Measurements from ENCODE around the gene SNX30.
"Not testable (repeated sequence)": the region's sequence is repeated elsewhere in the genome, so short reads cannot be mapped to it uniquely, and the experiment has no call there.

SNX30 gene

DNA sequence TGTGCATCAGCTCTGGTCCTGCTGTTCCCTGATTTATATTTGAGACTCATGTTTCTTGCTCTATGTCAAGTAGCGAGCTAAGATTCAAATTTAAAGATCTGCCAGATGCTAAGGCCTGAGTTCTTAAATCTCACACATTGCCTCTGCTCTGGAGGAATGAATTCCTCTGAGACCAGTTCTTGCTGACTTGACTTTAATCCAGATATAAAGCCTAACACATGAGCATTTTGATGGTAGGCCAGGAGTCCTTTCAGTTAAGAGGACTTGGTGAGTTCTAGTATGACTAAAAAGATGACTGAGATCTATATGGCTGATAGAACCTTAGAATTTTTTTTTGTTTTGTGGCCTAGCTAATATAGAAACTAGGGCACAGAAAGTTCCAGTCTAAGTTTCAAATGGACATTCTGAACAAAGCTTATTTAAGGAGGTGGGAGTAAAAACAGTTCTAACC is 31.3 kb upstream of the SNX30 start:
- TF ChIP-seq, protein P1, sequence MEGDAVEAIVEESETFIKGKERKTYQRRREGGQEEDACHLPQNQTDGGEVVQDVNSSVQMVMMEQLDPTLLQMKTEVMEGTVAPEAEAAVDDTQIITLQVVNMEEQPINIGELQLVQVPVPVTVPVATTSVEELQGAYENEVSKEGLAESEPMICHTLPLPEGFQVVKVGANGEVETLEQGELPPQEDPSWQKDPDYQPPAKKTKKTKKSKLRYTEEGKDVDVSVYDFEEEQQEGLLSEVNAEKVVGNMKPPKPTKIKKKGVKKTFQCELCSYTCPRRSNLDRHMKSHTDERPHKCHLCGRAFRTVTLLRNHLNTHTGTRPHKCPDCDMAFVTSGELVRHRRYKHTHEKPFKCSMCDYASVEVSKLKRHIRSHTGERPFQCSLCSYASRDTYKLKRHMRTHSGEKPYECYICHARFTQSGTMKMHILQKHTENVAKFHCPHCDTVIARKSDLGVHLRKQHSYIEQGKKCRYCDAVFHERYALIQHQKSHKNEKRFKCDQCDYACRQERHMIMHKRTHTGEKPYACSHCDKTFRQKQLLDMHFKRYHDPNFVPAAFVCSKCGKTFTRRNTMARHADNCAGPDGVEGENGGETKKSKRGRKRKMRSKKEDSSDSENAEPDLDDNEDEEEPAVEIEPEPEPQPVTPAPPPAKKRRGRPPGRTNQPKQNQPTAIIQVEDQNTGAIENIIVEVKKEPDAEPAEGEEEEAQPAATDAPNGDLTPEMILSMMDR (IDR thresholded peaks at IDR 0.05; ENCODE audit: borderline replicate concordance, control extremely low read depth, extremely low read depth, insufficient read depth, missing control alignments), result no peak
- in situ Hi-C loops (cut with MboI; ENCODE audit: low sequenced_read_pairs, unreplicated experiment), result loop anchor here (25.0 kb wide), 1 partner anchor 632 kb away; no protein-coding TSS in a partner anchor
- peak; percentile 36 for DNase-seq (ENCODE audit: low spot score)

DNA sequence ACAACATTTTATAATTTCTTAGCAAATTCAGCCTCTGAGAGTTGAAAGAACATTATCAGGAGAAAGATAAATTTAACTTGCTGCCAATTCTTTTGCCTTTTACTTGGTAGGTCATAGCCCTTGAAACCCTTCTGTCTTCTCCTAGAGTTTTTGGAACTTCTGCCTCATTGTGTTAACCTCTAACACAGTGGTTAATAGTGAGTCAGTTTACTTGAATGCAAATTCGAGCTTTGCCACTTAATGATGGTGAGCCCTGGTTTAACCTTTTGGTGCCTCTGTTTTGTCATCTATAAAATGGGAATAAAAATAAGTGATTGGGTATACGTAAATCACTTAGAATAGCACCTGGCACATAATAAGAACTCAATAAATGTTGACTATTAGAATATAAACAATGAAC is 30.9 kb upstream of the SNX30 start:
- in situ Hi-C loops (cut with MboI; ENCODE audit: low sequenced_read_pairs, unreplicated experiment), result loop anchor here (25.0 kb wide), 1 partner anchor 632 kb away; no protein-coding TSS in a partner anchor
- TF ChIP-seq, protein P1 (IDR thresholded peaks at IDR 0.05; ENCODE audit: borderline replicate concordance, control extremely low read depth, extremely low read depth, insufficient read depth, missing control alignments), result no peak
- no peak for DNase-seq (ENCODE audit: low spot score)

DNA sequence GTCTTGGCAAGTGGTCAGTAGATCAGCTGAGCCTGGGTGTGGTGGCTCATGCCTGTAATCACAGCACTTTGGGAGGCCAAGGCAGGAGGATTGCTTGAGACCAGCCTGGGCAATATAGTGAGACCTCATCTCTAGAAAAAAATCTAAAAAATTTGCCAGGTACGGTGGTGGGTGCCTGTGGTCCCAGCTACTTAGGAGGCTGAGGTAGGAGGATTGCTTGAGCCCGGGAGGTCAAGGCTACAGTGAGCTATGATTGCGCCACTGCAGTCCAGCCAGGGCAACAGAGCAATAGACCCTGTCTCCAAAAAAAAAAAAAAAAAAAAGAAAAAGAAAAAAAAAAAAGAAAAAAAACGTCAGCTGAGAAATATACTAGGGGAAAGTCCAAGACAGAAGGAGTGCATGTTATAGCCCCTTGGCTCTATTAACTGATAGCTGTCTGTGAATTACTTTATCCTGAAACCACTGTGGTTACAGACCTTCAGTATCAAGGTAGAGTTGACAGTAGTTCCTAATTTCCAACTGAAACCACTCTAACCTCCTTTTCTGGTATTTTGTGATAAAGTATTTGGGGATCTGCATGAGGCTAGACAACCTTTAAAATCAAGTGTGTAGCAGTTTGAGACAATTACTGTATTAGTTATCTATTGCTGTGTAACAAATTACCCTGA is 30.3 kb upstream of the SNX30 start:
- no peak for DNase-seq (ENCODE audit: low spot score)
- in situ Hi-C loops (cut with MboI; ENCODE audit: low sequenced_read_pairs, unreplicated experiment), result loop anchor here (25.0 kb wide), 1 partner anchor 633 kb away; no protein-coding TSS in a partner anchor
- TF ChIP-seq, protein P1 (IDR thresholded peaks at IDR 0.05; ENCODE audit: borderline replicate concordance, control extremely low read depth, extremely low read depth, insufficient read depth, missing control alignments), result no peak

DNA sequence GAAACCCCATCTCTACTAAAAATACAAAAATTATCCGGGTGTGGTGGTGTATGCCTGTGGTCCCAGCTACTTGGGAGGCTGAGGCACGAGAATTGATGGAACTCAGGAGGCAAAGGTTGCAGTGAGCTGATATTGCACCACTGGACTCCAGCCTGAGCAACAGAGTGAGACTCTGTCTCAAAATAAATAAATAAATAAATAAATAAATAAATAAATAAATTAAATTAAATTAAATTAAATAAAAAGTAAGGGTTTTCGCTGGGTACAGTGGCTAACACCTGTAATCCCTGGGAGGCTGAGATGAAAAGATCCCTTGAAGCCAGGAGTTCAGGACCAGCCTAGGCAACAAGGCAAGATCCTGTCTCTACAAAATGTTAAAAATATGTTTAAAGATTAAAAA is 27.8 kb upstream of the SNX30 start:
- in situ Hi-C loops (cut with MboI; ENCODE audit: low sequenced_read_pairs, unreplicated experiment), result loop anchor here (25.0 kb wide), 1 partner anchor 635 kb away; no protein-coding TSS in a partner anchor
- DNase-seq (ENCODE audit: low spot score), result not testable (repeated sequence)

DNA sequence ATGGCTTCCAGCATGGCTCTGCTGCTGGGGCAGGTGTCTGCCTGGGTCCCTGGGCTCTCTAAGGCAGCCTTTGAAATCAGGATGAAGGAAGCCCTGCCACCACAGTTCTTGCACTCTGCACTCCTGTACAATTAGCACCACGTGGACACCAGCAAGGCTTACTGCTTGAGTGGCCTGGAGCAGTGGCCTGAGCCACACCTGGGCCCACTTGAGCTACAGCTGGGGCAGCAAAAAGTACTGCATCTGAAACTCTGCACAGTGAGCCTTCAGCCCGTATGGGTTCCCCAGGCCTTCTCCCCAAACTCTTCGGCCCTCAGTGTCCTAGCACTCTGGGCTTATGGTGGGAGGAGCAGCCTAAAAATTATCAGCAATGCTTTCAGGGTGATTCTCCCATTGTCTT is 24.6 kb upstream of the SNX30 start:
- in situ Hi-C loops (cut with MboI; ENCODE audit: low sequenced_read_pairs, unreplicated experiment), result no loop called here
- no peak for DNase-seq (ENCODE audit: low spot score)
- TF ChIP-seq, protein P1 (IDR thresholded peaks at IDR 0.05; ENCODE audit: borderline replicate concordance, control extremely low read depth, extremely low read depth, insufficient read depth, missing control alignments), result no peak

DNA sequence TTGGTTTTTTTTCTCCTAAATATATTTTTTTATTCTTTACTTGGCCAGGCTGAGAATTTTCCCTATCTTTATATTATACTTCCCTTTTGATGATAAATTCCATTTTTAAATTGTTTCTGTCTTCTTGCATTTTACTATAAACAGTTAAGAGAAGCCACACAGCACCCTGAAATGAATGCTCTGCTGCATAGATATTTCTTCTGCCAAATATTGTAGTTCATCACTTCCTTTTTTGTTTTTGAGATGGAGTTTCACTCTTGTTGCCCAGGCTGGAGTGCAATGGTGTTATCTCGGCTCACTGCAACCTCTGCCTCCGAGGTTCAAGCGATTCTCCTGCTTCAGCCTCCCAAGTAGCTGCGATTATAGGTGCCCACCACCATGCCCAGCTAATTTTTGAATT is 24.1 kb upstream of the SNX30 start:
- TF ChIP-seq, protein P1 (IDR thresholded peaks at IDR 0.05; ENCODE audit: borderline replicate concordance, control extremely low read depth, extremely low read depth, insufficient read depth, missing control alignments), result no peak
- DNase-seq (ENCODE audit: low spot score), result no peak
- in situ Hi-C loops (cut with MboI; ENCODE audit: low sequenced_read_pairs, unreplicated experiment), result no loop called here

DNA sequence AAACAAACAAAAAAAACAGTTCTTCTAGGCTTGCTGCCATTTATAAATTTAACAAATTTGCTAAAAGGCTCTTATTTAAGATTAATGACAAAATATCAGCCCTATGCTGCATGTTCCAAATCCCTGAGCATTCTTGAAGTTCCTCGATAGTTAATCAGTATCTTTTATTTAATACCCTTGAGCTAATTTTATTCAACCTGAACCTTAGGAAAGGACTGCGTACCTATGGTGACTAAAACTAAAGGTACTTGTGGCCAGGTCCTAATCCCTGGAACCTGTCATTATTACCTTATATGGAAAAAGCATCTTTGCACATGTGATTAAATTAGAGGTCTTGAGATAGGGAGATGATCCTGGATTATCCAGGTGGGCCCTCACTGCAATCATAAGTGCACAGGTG is 22.2 kb upstream of the SNX30 start:
- TF ChIP-seq, protein P1 (IDR thresholded peaks at IDR 0.05; ENCODE audit: borderline replicate concordance, control extremely low read depth, extremely low read depth, insufficient read depth, missing control alignments), result no peak
- DNase-seq (ENCODE audit: low spot score), result no peak
- in situ Hi-C loops (cut with MboI; ENCODE audit: low sequenced_read_pairs, unreplicated experiment), result no loop called here
